Lower lobe of right lung (tissue), 2 donors: Measurements from ENCODE around the gene SAMD5. TPM values are rescaled to one million over a fixed set of nuclear protein-coding genes. Genes with fewer than 3 reads are reported as not detected.

Experiments used
- ATAC-seq, 2 donors: fragments of 200-7000 bp; cut with Tn5 transposase; one replicate each; pipeline ENCODE4 v1.9.1; 2020 to 2022; ENCODE audit warnings: mild to moderate bottlenecking in 2 of 2, moderate library complexity in 2 of 2
- DNase-seq: peaks from one replicate; pipeline ENCODE4 v3.0.0-alpha.2; 2020
- H3K27ac ChIP-seq: fragments of 200-600 bp; one replicate; pipeline ENCODE4 v1.8.0; 2022
- H3K27me3 ChIP-seq: fragments of 200-600 bp; one replicate; pipeline ENCODE4 v1.8.0; 2022; ENCODE audit warnings: low read depth
- H3K36me3 ChIP-seq: fragments of 200-600 bp; one replicate; pipeline ENCODE4 v1.8.0; 2022; ENCODE audit warnings: mild to moderate bottlenecking
- H3K4me1 ChIP-seq: fragments of 200-600 bp; one replicate; pipeline ENCODE4 v1.8.0; 2022
- H3K4me3 ChIP-seq: fragments of 200-600 bp; one replicate; pipeline ENCODE4 v1.8.0; 2022; ENCODE audit warnings: mild to moderate bottlenecking
- H3K9me3 ChIP-seq: fragments of 200-600 bp; one replicate; pipeline ENCODE4 v1.8.0; 2022
- intact Hi-C: fragments of 100-400 bp; cut with DNase I; formaldehyde crosslinking; loops from one replicate; pipeline ENCODE4 v1.11.0; 2022
- total RNA-seq: library from RNA; stranded (reverse); fragmentation: NEBNext Ultra II Directional; extraction: Animal tissue kit (Norgen Biotek cat#: 25700); gene quantifications from one replicate; pipeline ENCODE4 v1.2.1, GENCODE V29; 2021
- TF ChIP-seq, protein P1 (sequence below): fragments of 200-600 bp; IDR thresholded peaks from one replicate; pipeline ENCODE4 v1.8.0; 2022; ENCODE audit warnings: antibody characterized with exemption, mild to moderate bottlenecking
- donor health status: DM: no; HTN: yes; CAD: no; lungs with severe emphysema.

SAMD5 gene
- total RNA-seq, 1 donor from 2014 or later: 8.7 TPM

DNA sequence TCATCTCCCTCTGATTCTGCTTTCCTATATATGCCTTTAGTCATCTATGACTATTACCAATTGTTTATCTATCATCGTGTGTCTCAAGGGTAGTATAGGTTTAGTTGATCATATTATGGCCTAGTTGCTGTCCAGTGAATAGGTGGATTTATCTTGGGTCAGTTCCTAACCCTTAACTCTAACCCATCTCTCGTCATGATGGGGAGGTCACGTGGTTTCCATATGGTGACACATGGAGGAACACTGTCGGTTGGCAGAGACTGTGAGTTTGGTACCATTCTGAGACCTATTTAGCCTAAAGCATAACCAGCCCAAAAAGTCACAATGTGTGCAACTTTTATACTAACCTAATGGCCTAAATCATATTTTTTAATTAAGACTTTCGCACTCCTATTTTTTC lies 103.5 kb downstream of the SAMD5 start:
- Histone ChIP-seq H3K27me3 (no peaks in the 10 kb centered on the region), H3K4me1 (no peaks in the 10 kb centered on the region), H3K9me3 (no peaks in the 10 kb centered on the region), H3K27ac (no peak overlapping the region), H3K36me3 (no peaks in the 10 kb centered on the region), H3K4me3 (no peak overlapping the region)
- TF ChIP-seq, protein P1, sequence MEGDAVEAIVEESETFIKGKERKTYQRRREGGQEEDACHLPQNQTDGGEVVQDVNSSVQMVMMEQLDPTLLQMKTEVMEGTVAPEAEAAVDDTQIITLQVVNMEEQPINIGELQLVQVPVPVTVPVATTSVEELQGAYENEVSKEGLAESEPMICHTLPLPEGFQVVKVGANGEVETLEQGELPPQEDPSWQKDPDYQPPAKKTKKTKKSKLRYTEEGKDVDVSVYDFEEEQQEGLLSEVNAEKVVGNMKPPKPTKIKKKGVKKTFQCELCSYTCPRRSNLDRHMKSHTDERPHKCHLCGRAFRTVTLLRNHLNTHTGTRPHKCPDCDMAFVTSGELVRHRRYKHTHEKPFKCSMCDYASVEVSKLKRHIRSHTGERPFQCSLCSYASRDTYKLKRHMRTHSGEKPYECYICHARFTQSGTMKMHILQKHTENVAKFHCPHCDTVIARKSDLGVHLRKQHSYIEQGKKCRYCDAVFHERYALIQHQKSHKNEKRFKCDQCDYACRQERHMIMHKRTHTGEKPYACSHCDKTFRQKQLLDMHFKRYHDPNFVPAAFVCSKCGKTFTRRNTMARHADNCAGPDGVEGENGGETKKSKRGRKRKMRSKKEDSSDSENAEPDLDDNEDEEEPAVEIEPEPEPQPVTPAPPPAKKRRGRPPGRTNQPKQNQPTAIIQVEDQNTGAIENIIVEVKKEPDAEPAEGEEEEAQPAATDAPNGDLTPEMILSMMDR: no peak
- DNase-seq (no peak), ATAC-seq (no peak)
- intact Hi-C loops: no loop called here

DNA sequence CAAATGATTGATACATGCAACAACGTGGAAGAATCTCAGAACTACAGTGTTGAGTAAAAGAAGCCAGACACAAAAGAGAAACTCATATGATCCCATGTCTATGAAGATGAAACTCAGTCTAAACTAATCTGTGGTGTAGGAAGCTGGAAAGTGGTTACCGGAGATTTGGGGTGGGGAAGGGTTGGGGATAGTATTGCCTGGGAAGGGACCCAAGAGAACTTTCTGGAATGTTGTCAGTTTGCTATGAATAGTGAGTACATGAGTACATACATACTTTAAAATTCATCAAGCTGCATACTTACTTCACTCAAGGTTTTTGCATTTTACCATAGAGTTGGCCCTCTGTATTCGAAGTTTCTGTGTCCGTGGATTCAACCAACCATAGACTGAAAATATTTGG lies 106.0 kb downstream of the SAMD5 start:
- TF ChIP-seq, protein P1: no peak

DNA sequence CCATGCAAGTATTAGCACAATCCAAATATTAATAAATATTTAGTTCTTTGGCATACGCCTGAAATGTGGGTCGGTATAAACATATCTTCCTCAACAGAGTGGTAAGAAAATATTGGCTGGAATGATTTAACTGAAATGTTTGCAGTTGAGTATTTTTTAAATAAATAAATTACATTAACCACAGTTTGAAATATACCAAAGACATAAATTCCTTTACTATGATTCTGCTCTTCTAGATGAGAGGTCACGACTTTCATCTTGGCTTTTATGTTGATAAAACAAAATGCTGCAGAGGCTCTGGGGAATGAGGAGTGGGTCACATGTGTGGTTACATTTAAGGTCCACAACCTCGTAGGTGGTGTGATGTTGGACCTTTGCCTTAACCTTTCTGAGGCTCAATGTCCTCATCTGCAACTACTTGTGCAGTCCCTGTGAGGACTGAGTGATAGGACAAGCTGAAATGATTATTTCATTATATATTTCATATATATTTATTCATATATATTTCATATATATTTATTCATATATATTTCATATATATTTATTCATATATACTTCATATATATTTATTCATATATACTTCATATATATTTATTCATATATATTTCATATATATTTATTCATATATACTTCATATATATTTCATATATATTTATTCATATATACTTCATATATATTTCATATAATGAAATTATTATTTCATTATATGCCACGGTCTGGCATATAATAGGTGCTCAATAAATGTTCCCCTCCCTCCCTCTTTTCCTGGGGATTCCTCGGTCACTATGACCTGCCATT lies 107.4 kb downstream of the SAMD5 start:
- TF ChIP-seq, protein P1: no peak
- Histone ChIP-seq H3K27me3 (no peaks in the 10 kb centered on the region), H3K9me3 (no peaks in the 10 kb centered on the region), H3K4me3 (no peak overlapping the region), H3K36me3 (no peaks in the 10 kb centered on the region), H3K4me1 (no peaks in the 10 kb centered on the region), H3K27ac (no peak overlapping the region)
- intact Hi-C loops: no loop called here
- DNase-seq (no peak), ATAC-seq (no peak)

More for the DNA sequence above, 106.0 kb downstream of the SAMD5 start:
- Histone ChIP-seq H3K27me3 (no peaks in the 10 kb centered on the region), H3K4me3 (no peak overlapping the region), H3K9me3 (no peaks in the 10 kb centered on the region), H3K36me3 (no peaks in the 10 kb centered on the region), H3K27ac (no peak overlapping the region), H3K4me1 (no peaks in the 10 kb centered on the region)
- intact Hi-C loops: no loop called here
- no peak for ATAC-seq
- no peak for DNase-seq

DNA sequence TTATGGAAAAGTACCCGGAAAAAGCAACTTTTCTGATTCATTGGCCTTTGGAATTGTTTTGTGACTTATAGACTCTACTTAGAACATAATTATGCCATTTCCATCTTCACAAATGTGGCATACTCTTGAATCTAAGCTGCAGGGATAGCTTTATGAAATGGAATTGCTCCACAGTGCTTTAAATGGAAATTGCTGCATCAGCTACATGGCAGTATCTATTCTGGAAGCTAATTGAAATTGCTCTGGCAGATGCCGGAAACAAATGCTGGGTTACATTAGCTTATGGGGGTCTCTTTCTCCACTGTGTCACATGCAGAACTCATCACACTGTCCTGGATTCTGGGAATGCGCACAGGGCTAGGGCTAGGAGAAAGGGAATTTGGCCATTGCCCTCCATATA lies 108.9 kb downstream of the SAMD5 start:
- Histone ChIP-seq H3K36me3 (no peaks in the 10 kb centered on the region), H3K9me3 (no peaks in the 10 kb centered on the region), H3K4me3 (no peak overlapping the region), H3K27ac (no peak overlapping the region), H3K27me3 (no peaks in the 10 kb centered on the region), H3K4me1 (no peaks in the 10 kb centered on the region)
- ATAC-seq: no peak
- intact Hi-C loops: no loop called here
- TF ChIP-seq, protein P1: no peak
- no peak for DNase-seq

DNA sequence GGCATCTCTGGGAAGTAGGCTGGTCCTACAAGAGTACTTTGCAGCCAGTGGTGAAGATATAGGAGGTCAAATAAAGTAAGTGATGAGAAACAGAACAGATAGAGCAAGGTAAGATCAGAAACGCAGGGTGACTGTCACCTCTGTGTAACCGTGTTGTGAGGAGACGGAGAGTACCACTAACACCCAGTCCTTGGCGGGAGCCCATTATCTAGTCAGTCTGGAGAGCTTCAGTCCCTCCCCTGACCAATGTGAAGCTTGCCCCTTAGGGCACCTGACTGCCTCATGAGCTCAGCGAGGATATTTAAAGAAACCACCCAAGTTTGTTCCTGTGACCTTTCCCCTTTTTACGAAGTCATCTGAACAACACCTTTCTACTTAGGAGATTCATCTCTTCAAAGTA lies 110.0 kb downstream of the SAMD5 start:
- Histone ChIP-seq H3K4me3 (no peak overlapping the region), H3K9me3 (no peaks in the 10 kb centered on the region), H3K4me1 (no peaks in the 10 kb centered on the region), H3K27me3 (no peaks in the 10 kb centered on the region), H3K36me3 (no peaks in the 10 kb centered on the region), H3K27ac (no peak overlapping the region)
- no peak for ATAC-seq
- intact Hi-C loops: no loop called here
- DNase-seq: no peak
- TF ChIP-seq, protein P1: no peak
